Measurements from ENCODE around the gene FAM221A. TPM values are rescaled to one million over a fixed set of nuclear protein-coding genes. Genes with fewer than 3 reads are reported as not detected.

FAM221A gene
- total and polyA plus RNA-seq, 9 of the 15 experiments (the other 6 are each of a cell fraction or from before 2014, with no cell fraction given) = not detected

DNA sequence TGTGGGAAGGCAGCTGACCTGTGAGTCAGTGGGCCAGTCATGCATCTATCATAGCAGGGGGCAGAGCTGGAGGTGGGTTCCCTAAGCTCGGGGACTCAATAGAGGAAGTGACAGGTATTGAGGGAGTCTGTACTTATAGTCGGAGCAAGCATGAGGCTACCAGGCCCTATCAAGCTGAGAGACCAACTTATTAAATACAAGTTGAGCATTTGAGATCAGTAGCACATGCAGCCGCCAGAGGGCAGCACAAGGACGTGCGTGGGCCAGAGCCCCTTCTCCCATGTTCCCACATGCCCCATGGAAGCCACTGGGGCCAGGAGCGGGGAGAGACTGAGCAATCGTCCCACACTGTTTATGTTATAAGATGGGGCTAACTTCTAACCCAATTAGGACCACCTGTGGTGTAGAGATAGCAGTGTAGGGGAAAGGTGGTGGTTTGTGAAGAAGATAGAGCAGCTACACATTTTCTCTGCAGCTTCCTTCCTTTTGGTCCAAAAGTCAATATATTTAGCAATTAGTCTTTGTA is 17.0 kb downstream of the FAM221A start (continued):
- TF ChIP-seq MAZ (CRISPR knock-in tag; conservative IDR thresholded peaks at IDR 0.05 in 1 of 2, IDR thresholded peaks at IDR 0.05 in 1 of 2) (peak; percentile 36 to 62; a peak in 2 of 4 replicates), NUFIP1 (IDR thresholded peaks at IDR 0.05; ENCODE audit: partially characterized antibody) (no peak), TBL1XR1 (IDR thresholded peaks at IDR 0.05; ENCODE audit: low read length in 2 of 2) (no peak), EGR1 (conservative IDR thresholded peaks at IDR 0.05) (peak; percentile 61), NFE2L1 (tag; IDR thresholded peaks at IDR 0.05; ENCODE audit: borderline replicate concordance, low read depth) (no peak), ZNF140 (CRISPR knock-in tag; IDR thresholded peaks at IDR 0.05) (no peak), HNRNPLL (IDR thresholded peaks at IDR 0.05; ENCODE audit: low read depth, low read length, poor library complexity, severe bottlenecking) (no peak), HDAC8 (tag; IDR thresholded peaks at IDR 0.05) (no peak), KLF16 (IDR thresholded peaks at IDR 0.05) (peak; percentile 52), CTBP1 (IDR thresholded peaks at IDR 0.05; ENCODE audit: borderline replicate concordance) (0 out of 2 replicates have a peak, but pooled peaks have one; percentile 52), POLR2AphosphoS5 (IDR thresholded peaks at IDR 0.05; ENCODE audit: control insufficient read depth, insufficient read depth, low read depth, low read length) (no peak), TSC22D4 (tag; IDR thresholded peaks at IDR 0.05) (no peak), MED1 (CRISPR knock-in tag; IDR thresholded peaks at IDR 0.05; ENCODE audit: borderline replicate concordance) (no peak), DMBX1 (CRISPR knock-in tag; IDR thresholded peaks at IDR 0.05; ENCODE audit: borderline replicate concordance) (no peak), THAP7 (CRISPR knock-in tag; IDR thresholded peaks at IDR 0.05) (no peak), ZNF165 (CRISPR knock-in tag; IDR thresholded peaks at IDR 0.05; ENCODE audit: borderline replicate concordance) (no peak)
- TF ChIP-seq, protein P1, sequence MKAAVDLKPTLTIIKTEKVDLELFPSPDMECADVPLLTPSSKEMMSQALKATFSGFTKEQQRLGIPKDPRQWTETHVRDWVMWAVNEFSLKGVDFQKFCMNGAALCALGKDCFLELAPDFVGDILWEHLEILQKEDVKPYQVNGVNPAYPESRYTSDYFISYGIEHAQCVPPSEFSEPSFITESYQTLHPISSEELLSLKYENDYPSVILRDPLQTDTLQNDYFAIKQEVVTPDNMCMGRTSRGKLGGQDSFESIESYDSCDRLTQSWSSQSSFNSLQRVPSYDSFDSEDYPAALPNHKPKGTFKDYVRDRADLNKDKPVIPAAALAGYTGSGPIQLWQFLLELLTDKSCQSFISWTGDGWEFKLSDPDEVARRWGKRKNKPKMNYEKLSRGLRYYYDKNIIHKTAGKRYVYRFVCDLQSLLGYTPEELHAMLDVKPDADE (conservative IDR thresholded peaks at IDR 0.05; ENCODE audit: control insufficient read depth, low read depth, low read length) = no peak
- TF ChIP-seq, protein P2, sequence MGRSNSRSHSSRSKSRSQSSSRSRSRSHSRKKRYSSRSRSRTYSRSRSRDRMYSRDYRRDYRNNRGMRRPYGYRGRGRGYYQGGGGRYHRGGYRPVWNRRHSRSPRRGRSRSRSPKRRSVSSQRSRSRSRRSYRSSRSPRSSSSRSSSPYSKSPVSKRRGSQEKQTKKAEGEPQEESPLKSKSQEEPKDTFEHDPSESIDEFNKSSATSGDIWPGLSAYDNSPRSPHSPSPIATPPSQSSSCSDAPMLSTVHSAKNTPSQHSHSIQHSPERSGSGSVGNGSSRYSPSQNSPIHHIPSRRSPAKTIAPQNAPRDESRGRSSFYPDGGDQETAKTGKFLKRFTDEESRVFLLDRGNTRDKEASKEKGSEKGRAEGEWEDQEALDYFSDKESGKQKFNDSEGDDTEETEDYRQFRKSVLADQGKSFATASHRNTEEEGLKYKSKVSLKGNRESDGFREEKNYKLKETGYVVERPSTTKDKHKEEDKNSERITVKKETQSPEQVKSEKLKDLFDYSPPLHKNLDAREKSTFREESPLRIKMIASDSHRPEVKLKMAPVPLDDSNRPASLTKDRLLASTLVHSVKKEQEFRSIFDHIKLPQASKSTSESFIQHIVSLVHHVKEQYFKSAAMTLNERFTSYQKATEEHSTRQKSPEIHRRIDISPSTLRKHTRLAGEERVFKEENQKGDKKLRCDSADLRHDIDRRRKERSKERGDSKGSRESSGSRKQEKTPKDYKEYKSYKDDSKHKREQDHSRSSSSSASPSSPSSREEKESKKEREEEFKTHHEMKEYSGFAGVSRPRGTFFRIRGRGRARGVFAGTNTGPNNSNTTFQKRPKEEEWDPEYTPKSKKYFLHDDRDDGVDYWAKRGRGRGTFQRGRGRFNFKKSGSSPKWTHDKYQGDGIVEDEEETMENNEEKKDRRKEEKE (IDR thresholded peaks at IDR 0.05; ENCODE audit: borderline replicate concordance in 1 of 2, control insufficient read depth in 1 of 2, low read depth in 2 of 2, low read length in 1 of 2) = no peak
- TF ChIP-seq, protein P3, sequence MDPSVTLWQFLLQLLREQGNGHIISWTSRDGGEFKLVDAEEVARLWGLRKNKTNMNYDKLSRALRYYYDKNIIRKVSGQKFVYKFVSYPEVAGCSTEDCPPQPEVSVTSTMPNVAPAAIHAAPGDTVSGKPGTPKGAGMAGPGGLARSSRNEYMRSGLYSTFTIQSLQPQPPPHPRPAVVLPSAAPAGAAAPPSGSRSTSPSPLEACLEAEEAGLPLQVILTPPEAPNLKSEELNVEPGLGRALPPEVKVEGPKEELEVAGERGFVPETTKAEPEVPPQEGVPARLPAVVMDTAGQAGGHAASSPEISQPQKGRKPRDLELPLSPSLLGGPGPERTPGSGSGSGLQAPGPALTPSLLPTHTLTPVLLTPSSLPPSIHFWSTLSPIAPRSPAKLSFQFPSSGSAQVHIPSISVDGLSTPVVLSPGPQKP (CRISPR knock-in tag; IDR thresholded peaks at IDR 0.05) = no peak
- TF ChIP-seq, protein P4, sequence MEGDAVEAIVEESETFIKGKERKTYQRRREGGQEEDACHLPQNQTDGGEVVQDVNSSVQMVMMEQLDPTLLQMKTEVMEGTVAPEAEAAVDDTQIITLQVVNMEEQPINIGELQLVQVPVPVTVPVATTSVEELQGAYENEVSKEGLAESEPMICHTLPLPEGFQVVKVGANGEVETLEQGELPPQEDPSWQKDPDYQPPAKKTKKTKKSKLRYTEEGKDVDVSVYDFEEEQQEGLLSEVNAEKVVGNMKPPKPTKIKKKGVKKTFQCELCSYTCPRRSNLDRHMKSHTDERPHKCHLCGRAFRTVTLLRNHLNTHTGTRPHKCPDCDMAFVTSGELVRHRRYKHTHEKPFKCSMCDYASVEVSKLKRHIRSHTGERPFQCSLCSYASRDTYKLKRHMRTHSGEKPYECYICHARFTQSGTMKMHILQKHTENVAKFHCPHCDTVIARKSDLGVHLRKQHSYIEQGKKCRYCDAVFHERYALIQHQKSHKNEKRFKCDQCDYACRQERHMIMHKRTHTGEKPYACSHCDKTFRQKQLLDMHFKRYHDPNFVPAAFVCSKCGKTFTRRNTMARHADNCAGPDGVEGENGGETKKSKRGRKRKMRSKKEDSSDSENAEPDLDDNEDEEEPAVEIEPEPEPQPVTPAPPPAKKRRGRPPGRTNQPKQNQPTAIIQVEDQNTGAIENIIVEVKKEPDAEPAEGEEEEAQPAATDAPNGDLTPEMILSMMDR (IDR thresholded peaks at IDR 0.05 in 2 of 3, conservative IDR thresholded peaks at IDR 0.05 in 1 of 3; ENCODE audit: insufficient read depth in 2 of 3, low read depth in 1 of 3, low read length in 3 of 3) = peak; percentile 86 to 93 (median 93)

Data from K562 (cell line).